Endothelial cell of hepatic sinusoid (primary cell): ENCODE data around the gene PRPS1.
"Not testable (repeated sequence)": the region's sequence is repeated elsewhere in the genome, so short reads cannot be mapped to it uniquely, and the experiment has no call there.

Experiments
- in situ Hi-C: cut with HindIII; loops from 2 replicates; pipeline ENCODE4 v1.10.0; 2017; ENCODE audit warnings: low sequenced_read_pairs

The PRPS1 gene

GRCh38 chrX:107628662-107629539, 591 bp downstream of the PRPS1 start:
- in situ Hi-C loops, result no loop called here

GRCh38 chrX:107629540-107629909, 1.2 kb downstream of the PRPS1 start:
- in situ Hi-C loops, result no loop called here

DNA sequence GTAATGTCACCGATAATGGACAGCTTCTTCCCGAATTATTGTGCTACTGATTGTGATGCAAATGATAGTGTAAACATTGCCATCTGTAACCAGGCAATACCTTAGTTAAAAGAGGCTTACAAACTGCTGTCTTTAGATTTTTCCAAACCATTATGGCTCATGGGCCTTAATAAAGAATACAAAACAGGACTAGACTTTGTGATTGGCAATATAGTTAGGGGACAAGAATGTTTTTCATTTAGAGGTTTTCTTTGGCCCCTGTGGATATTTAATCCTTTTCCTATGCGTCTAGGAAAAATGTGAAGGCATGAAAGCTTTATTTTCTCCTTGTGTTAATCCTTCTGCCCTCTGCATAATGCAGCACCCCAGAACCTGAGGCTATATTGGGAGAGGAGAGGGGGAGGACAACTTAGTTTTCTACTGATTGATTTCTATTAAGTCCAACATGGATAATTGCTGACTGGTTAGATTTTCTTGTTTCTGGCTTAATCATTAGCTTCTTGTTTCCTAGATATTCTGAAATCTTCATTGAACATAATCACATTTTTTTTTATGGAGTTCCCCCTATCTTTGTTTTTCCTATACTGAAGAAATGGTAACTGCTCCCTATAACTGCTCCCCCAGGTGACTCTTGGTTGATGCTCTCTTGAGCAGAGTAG, 1.9 kb downstream of the PRPS1 start:
- in situ Hi-C loops, result no loop called here

DNA sequence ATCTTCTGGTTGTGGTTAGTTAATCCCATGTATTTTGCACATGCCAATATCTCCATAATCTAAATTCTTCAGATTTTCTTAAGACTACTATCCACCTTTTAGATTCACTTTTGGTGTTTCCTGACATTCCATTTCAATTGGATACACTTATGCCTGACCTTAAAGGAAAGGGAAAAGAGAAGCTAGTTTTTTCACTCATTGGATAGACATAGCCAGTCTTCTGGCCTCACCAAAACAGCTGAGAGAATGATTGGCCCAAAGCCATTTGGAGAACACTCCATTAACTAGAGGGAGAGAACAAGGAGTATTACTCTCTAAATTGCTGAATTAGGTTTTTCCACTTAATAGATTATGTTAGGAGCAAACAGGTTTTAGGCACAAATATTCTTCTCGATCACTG, 4.0 kb downstream of the PRPS1 start:
- in situ Hi-C loops, result no loop called here

- in situ Hi-C loops, result no loop called here
Observed at GRCh38 chrX:107646735-107647134, 18.4 kb downstream of the PRPS1 start.

DNA sequence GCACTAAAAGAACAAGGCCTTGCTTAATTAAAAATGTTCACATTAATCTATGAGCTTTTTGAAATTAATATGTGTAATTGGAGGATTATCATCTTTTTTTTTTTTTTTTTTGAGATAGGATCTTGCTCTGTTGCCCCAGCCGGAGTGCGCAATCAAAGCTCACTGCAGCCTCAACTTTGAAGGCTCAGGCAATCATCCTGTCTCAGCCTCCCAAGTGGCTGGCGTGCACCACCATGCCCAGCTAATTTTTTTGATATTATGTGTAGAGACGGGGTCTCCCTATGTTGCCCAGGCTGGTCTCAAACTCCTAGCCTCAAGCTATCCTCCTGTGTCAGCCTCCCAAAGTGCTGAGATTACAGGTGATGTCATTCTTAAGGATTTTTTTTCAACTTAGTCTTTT, 20.0 kb downstream of the PRPS1 start:
- in situ Hi-C loops, result no loop called here

DNA sequence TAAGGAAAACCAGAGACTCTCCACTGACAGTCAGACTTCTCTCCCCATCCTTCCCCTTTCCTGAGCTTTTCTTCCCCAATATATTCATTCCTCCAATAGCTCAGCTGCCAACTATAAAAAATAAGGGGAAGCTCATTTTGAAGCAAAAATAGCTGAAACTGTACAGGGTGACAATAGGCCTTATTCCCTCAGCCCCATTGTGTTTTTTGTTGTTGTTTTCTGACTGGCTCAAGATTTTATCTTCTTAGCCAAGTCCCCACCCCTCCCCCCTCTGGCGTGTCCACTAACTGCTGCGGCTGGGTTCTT, 26.2 kb downstream of the PRPS1 start:
- in situ Hi-C loops, result no loop called here

- in situ Hi-C loops, result no loop called here
Observed at GRCh38 chrX:107654872-107655761, 26.8 kb downstream of the PRPS1 start.

DNA sequence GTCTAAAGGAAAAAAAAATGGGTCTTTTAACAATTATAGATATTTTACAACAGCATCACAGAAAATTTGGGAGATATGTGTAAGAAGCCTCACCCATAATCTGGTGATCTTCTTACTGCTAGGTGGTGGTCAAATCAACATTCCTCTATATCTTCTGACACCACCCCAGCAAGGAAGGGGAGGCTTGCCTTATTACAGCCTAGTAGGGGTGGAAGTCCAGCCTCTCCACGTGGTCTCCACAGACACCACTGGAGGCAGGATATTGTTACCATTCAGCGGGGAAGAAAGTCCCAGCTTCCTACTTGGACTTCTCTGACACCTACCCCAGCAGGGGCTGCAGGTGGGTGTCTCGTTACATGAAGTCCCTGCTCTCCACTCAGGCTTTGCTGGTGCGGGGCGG, 28.7 kb downstream of the PRPS1 start:
- in situ Hi-C loops, result no loop called here

DNA sequence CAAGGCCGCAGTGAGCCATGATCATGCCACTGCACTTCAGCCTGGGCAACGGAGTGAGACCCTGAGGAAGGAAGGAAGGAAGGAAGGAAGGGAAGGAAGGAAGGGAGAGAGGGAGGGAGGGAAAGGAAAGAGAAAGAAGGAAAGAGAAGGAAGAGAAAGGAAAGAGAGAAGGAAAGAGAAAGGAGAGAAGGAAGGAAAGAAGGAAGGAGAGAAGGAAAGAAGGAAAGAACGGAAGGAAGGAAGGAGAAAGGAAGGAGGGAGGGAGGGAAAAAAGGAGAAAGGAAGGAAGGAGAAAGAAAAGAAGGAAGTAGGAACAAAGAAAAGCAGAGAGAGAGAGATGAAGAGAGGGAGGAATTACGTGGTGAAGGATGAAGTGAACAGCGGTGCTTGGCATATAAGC, 30.4 kb downstream of the PRPS1 start:
- in situ Hi-C loops, result no loop called here

DNA sequence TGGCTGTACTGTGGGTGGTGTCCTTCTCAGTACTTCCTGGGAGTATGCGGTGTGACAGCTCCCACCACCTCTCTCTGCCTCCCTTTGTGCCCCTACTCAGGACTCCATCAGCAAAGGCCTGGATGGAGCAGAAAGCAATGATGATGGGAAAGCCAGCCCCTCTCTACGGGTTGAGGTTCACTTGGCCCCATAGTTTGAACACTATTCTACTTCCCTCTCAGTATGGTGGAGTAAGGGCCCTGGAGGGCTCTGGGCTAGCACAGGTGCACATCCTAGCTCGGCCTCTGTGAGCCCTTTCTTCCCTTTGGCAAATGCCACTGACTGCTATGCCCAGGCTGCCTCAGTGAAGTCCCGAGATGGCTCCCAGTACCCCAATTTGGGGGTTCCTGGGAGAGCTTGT, 31.0 kb downstream of the PRPS1 start:
- in situ Hi-C loops, result no loop called here

- in situ Hi-C loops, result no loop called here
Observed at GRCh38 chrX:107659768-107660167, 31.5 kb downstream of the PRPS1 start.

DNA sequence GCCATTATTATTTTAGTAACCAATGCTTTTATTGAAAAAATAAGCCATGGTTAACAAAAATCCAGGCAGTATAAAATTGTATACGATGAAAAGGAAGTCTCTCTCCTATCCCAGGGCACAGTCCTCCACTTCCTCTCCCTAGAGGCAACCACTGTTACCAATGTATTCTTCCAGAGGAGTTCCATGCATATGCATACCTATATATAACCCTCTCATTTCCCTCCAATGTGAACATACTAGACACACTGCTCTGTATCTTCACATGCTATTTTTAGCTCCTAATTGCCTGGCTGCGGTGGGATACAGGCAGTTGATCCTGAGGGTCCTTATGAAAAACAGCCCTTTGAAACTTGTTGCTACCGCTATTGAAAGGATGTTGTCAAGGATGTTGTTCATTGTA, 33.8 kb downstream of the PRPS1 start:
- in situ Hi-C loops, result no loop called here

DNA sequence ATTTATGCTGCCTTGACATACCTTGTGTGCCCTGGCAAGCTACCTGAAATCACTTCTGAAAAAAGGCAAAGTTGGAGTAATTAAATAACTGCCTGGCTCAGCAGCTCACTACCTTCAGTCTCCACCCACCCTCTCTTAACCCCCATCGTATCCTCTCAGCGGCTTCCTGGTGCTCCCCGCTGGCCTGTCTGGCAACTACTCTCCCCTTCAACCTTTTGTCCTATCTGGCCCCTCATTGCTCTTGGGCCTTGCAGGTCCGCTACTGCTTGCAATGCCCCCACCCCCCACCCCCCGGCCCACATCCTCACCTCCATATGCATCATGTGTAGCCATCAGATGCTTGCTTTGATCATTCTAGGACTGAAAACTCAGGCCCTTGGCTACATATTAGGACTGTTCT, 34.5 kb downstream of the PRPS1 start:
- in situ Hi-C loops, result no loop called here

GRCh38 chrX:107666931-107667330, 38.6 kb downstream of the PRPS1 start:
- in situ Hi-C loops, result no loop called here

- in situ Hi-C loops, result no loop called here
Observed at GRCh38 chrX:107667426-107667825, 39.1 kb downstream of the PRPS1 start.

DNA sequence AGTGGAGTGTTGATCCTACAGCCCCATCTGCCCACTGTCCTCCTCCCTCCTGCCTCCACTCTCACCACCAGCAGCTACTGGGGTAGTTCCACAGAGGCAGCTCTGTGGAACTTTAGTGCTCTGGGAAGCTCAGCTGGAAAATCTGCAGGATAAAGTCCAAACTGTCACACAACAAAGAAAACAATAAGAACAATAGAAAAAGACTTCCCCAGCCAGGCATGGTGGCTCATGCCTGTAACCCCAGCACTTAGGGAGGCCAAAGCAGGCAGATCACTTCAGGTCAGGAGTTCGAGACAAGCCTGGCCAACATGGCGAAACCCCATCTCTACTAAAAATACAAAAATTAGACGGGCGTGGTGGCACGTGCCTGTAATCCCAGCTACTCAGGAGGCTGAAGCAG, 40.4 kb downstream of the PRPS1 start:
- in situ Hi-C loops, result not testable (repeated sequence)

DNA sequence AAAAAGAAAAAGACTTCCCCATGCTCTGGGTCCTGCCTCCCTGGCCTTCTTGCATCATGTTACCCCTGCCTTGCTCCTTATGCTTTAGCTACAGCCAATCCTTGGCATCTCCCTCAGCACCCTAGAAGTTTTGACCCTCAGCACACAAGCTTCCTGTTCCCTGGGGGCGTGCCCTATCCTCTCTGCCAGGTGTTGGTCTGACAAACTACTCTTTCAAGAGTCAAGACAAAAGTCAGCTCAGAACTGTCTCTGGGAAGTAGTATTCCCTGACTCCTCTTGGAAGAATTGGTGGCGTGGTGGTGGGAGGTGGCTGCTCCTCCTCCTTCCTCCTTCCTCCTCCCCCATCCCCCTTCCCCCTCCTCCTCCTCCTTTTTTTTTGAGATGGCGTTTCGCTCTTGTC, 41.0 kb downstream of the PRPS1 start:
- in situ Hi-C loops, result no loop called here

GRCh38 chrX:107669885-107670628, 41.7 kb downstream of the PRPS1 start:
- in situ Hi-C loops, result loop anchor here (5.0 kb wide), 1 partner anchor 42 kb away; no protein-coding TSS in a partner anchor

GRCh38 chrX:107671256-107671655, 42.9 kb downstream of the PRPS1 start:
- in situ Hi-C loops, result loop anchor here (5.0 kb wide), 1 partner anchor 41 kb away; no protein-coding TSS in a partner anchor

DNA sequence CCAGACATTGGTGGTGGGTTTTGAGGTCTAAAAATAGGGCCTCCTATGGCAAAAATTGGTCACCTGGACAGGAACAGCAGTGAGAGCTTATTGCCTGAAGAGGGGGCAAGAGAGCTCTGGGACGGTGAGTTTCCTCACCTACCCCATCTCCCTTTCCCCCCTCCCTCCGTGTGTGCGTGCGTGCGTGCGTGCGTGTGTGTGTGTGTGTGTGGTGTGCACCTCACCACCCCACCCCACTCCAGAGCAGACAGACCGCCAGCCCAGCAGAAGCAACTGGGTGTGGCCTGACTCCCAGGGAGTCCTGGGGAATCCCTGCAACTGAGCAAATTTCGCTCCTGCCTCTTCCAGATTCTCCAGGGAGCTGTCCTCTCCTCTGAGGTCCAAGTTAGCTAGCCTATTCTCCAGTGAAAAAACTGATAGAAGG, 44.7 kb downstream of the PRPS1 start:
- in situ Hi-C loops, result loop anchor here (5.0 kb wide), 1 partner anchor 39 kb away; no protein-coding TSS in a partner anchor
